SK-N-SH (cell line): ENCODE results near the gene DLG2. TPM values are rescaled to one million over a fixed set of nuclear protein-coding genes. Genes with fewer than 3 reads are reported as not detected.

Experiments used
- CTCF ChIA-PET: fragments of 300-600, 350-600 bp; formaldehyde crosslinking; extraction: SDS; loops from one replicate; lab custom pipeline; 2021; lab: Yijun Ruan, JAX
- POLR2A ChIA-PET: fragments of 350-600 bp; sonication (Branson Sonifier 250); formaldehyde crosslinking; extraction: SDS; loops from one replicate; lab custom pipeline; 2020; ENCODE audit warnings: antibody characterized with exemption, inconsistent platforms; lab: Yijun Ruan, JAX
- DNase-seq: peaks from one replicate; pipeline ENCODE4 v3.0.0; 2012
- H2AFZ ChIP-seq: fragments of 200-600 bp; sonication (generic); 2 replicates; pipeline ENCODE4 v1.8.1; 2016; ENCODE audit warnings: antibody characterized with exemption, mild to moderate bottlenecking, low read depth
- H3F3A ChIP-seq: fragments of 200-600 bp; sonication (generic); replicated peaks from 2 replicates; pipeline ENCODE3; 2016; ENCODE audit warnings: antibody characterized with exemption, mild to moderate bottlenecking; ENCODE audit not compliant: insufficient read depth
- H3K27ac ChIP-seq, 2 experiments: fragments of 200-500 bp in 1 of 2; fragments of 200-600 bp in 1 of 2; sonication (Bioruptor generic) in 1 of 2; sonication (generic), shearing (Covaris generic) in 1 of 2; 2 replicates each; pipeline versions ENCODE4 v1.5.1 to v1.6.1; 2014 to 2016; ENCODE audit warnings: low read depth in 2 of 2, inconsistent platforms in 1 of 2, low read length in 1 of 2, mild to moderate bottlenecking in 1 of 2, mixed read lengths in 1 of 2
- H3K27me3 ChIP-seq: fragments of 200-600 bp; sonication (generic), shearing (Covaris generic); 2 replicates; pipeline ENCODE4 v1.6.1; 2016; ENCODE audit warnings: mixed run types; ENCODE audit not compliant: insufficient read depth
- H3K36me3 ChIP-seq, 2 experiments: fragments of 200-500 bp in 1 of 2; fragments of 200-600 bp in 1 of 2; sonication (Bioruptor generic) in 1 of 2; sonication (generic) in 1 of 2; replicated peaks in 1 of 2; 2 replicates each; pipeline versions ENCODE3 to v1.5.1; 2014 to 2016; ENCODE audit warnings: low read length in 1 of 2, mild to moderate bottlenecking in 1 of 2; ENCODE audit not compliant: insufficient read depth in 2 of 2, control insufficient read depth in 1 of 2
- H3K4me1 ChIP-seq, 2 experiments: fragments of 200-500 bp in 1 of 2; fragments of 200-600 bp in 1 of 2; sonication (Bioruptor generic) in 1 of 2; sonication (generic), shearing (Covaris generic) in 1 of 2; 2 replicates each; pipeline versions ENCODE4 v1.5.1 to v1.6.1; 2014 to 2016; ENCODE audit warnings: low read depth in 1 of 2, low read length in 1 of 2, mixed run types in 1 of 2; ENCODE audit not compliant: insufficient read depth in 2 of 2, control insufficient read depth in 1 of 2
- H3K4me2 ChIP-seq: fragments of 200-600 bp; sonication (generic), shearing (Covaris generic); 2 replicates; pipeline ENCODE4 v1.6.1; 2017; ENCODE audit warnings: mixed run types
- H3K4me3 ChIP-seq, 2 experiments: fragments of 200-500 bp in 1 of 2; fragments of 200-600 bp in 1 of 2; sonication (Bioruptor generic) in 1 of 2; sonication (generic), shearing (Covaris generic) in 1 of 2; 2 replicates each; pipeline versions ENCODE4 v1.5.1 to v1.8.1; 2014 to 2016; ENCODE audit warnings: low read depth in 2 of 2, inconsistent platforms in 1 of 2, low read length in 1 of 2, mild to moderate bottlenecking in 1 of 2, mixed read lengths in 1 of 2, moderate library complexity in 1 of 2
- H3K79me2 ChIP-seq: fragments of 200-600 bp; sonication (generic); 2 replicates; pipeline ENCODE4 v1.8.1; 2017; ENCODE audit warnings: mild to moderate bottlenecking; ENCODE audit not compliant: insufficient read depth
- H3K9ac ChIP-seq: fragments of 200-600 bp; sonication (generic); 2 replicates; pipeline ENCODE4 v1.6.1; 2017; ENCODE audit warnings: mixed run types
- H3K9me2 ChIP-seq: fragments of 200-600 bp; sonication (generic); 2 replicates; pipeline ENCODE4 v1.6.1; 2017; ENCODE audit warnings: mixed run types
- H3K9me3 ChIP-seq: fragments of 200-600 bp; sonication (generic); 2 replicates; pipeline ENCODE4 v1.6.1; 2017; ENCODE audit warnings: mixed run types, mild to moderate bottlenecking, moderate library complexity
- H4K20me1 ChIP-seq: fragments of 200-600 bp; sonication (generic); 2 replicates; pipeline ENCODE4 v1.6.1; 2017; ENCODE audit warnings: mild to moderate bottlenecking, mixed run types; ENCODE audit not compliant: insufficient read depth
- ELF1 ChIP-seq: IDR thresholded peaks from 2 replicates; pipeline ENCODE4 v1.4.0; 2012
- EP300 ChIP-seq, 2 experiments: IDR thresholded peaks; 2 replicates each; pipeline versions ENCODE4 v1.4.0 to v1.6.1; 2012; ENCODE audit warnings: borderline replicate concordance in 1 of 2, low read depth in 1 of 2, low read length in 1 of 2
- EZH2phosphoT487 ChIP-seq: fragments of 200-600 bp; sonication (generic); IDR thresholded peaks from 2 replicates; pipeline ENCODE4 v1.6.1; 2017; ENCODE audit warnings: low read depth, mixed run types, mild to moderate bottlenecking, antibody characterized with exemption, moderate library complexity, borderline replicate concordance
- FOXJ3 ChIP-seq: sonication (generic); formaldehyde crosslinking; IDR thresholded peaks from 2 replicates; pipeline ENCODE4 v1.5.1; 2020; ENCODE audit warnings: mild to moderate bottlenecking, missing genetic modification reagents
- JUND ChIP-seq: IDR thresholded peaks from 2 replicates; pipeline ENCODE4 v1.4.0; 2012
- MEF2A ChIP-seq: IDR thresholded peaks from 2 replicates; pipeline ENCODE4 v1.4.0; 2012; ENCODE audit warnings: low read depth, borderline replicate concordance
- MXI1 ChIP-seq: IDR thresholded peaks from 2 replicates; pipeline ENCODE4 v1.6.1; 2012; ENCODE audit warnings: mild to moderate bottlenecking, low read depth, low read length, improper control_type of control experiment
- NRF1 ChIP-seq: IDR thresholded peaks from 2 replicates; pipeline ENCODE4 v1.6.1; 2012; ENCODE audit warnings: low read depth, mild to moderate bottlenecking, low read length
- POLR2AphosphoS5 ChIP-seq: IDR thresholded peaks from 2 replicates; pipeline ENCODE4 v1.6.1; 2012; ENCODE audit warnings: low read depth, low read length
- SMC3 ChIP-seq: IDR thresholded peaks from 2 replicates; pipeline ENCODE4 v1.6.1; 2012; ENCODE audit warnings: low read depth, low read length, improper control_type of control experiment
- TAF1 ChIP-seq: IDR thresholded peaks from 2 replicates; pipeline ENCODE4 v1.6.1; 2012; ENCODE audit warnings: low read depth, mild to moderate bottlenecking, low read length, moderate library complexity, borderline replicate concordance
- TCF12 ChIP-seq: IDR thresholded peaks from 2 replicates; pipeline ENCODE4 v1.4.0; 2012
- TEAD4 ChIP-seq: IDR thresholded peaks from 2 replicates; pipeline ENCODE4 v1.4.0; 2012; ENCODE audit warnings: mild to moderate bottlenecking, borderline replicate concordance; ENCODE audit not compliant: insufficient read depth
- WGBS: methylation state at CpG from one replicate; pipeline ENCODE4 v1.1.6; 2017; ENCODE audit warnings: low lambda C conversion rate; 5-methylcytosine and 5-hydroxymethylcytosine counted together
- polyA plus RNA-seq, 3 experiments: library from polyadenylated mRNA; depleted of rRNA; stranded (reverse); fragments of >200 nt; gene quantifications; 2 replicates each; pipeline ENCODE4 v1.2.3, GENCODE V29; 2012
- TF ChIP-seq, protein P1 (sequence below): fragments of 150-350 bp; IDR thresholded peaks from 2 replicates; pipeline ENCODE4 v1.6.1; 2016; ENCODE audit warnings: mild to moderate bottlenecking, low read depth, low read length
- TF ChIP-seq, protein P2 (sequence below): IDR thresholded peaks from 2 replicates; pipeline ENCODE4 v1.4.0; 2012; ENCODE audit warnings: low read depth
- TF ChIP-seq, protein P3 (sequence below): fragments of 150-350 bp; IDR thresholded peaks from 2 replicates; pipeline ENCODE4 v1.6.1; 2017; ENCODE audit warnings: antibody characterized with exemption, low read length, low read depth, borderline replicate concordance

Gene DLG2
- polyA plus RNA-seq, 1 of the 3 experiments (the other 2 are of a cell fraction): 0.21 TPM

DNA sequence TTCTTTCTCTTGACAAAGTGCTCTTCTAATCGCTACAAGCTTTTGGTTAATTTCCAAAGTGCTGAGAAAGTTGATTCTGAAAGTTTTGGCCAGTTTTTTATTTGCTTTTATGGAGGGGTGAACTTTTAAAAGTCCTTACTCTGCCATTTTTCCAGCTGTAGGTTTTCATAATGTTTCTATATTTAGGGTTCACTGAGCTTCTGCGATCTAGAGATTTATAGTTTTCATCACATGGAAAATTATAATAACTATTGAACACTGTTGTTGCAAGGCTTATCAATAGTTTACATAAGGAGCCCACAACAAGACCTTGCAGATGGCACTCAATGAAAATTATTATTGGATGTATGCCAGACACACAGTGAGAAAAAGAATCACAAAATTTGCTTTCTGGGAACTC is 55.1 kb downstream of the DLG2 start (continued):
- TF ChIP-seq, protein P1, sequence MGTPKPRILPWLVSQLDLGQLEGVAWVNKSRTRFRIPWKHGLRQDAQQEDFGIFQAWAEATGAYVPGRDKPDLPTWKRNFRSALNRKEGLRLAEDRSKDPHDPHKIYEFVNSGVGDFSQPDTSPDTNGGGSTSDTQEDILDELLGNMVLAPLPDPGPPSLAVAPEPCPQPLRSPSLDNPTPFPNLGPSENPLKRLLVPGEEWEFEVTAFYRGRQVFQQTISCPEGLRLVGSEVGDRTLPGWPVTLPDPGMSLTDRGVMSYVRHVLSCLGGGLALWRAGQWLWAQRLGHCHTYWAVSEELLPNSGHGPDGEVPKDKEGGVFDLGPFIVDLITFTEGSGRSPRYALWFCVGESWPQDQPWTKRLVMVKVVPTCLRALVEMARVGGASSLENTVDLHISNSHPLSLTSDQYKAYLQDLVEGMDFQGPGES: no peak
- TF ChIP-seq EZH2phosphoT487: no peak
- TF ChIP-seq POLR2AphosphoS5: no peak

DNA sequence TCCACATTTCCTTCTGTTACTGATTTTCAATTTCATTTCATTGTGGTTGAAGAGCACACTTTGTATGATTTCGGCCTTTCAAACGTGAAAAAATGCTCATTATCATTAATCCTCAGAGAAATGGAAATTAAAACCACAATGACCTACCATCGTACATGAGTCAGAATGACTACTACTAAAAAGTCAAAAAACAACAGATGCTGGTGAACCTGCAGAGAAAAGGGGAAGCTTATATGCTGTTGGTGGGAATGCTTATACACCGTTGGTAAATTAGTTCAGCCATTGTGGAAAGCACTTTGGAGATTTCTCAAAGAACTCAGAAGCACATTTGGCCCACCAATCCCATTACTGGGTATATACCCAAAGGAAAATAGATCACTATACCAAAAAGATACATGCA is 57.6 kb downstream of the DLG2 start:
- Histone ChIP-seq H3K27me3 (0 out of 2 replicates have a peak, but pooled peaks cover 7% of the 10 kb centered on the region), H3K9me3 (no peaks in the 10 kb centered on the region)
- no peak for DNase-seq
- POLR2A ChIA-PET: no interaction called here
- TF ChIP-seq SMC3 (no peak), EP300 (IDR thresholded peaks at IDR 0.05; ENCODE audit: borderline replicate concordance in 1 of 2, low read depth in 1 of 2, low read length in 1 of 2) (no peak), NRF1 (no peak), EZH2phosphoT487 (no peak), TAF1 (no peak), TEAD4 (no peak), JUND (no peak), MEF2A (no peak), FOXJ3 (CRISPR knock-in tag) (no peak), TCF12 (no peak), MXI1 (no peak), ELF1 (no peak)
- TF ChIP-seq, protein P2, sequence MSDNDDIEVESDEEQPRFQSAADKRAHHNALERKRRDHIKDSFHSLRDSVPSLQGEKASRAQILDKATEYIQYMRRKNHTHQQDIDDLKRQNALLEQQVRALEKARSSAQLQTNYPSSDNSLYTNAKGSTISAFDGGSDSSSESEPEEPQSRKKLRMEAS: no peak
- TF ChIP-seq, protein P1: no peak
- TF ChIP-seq, protein P3, sequence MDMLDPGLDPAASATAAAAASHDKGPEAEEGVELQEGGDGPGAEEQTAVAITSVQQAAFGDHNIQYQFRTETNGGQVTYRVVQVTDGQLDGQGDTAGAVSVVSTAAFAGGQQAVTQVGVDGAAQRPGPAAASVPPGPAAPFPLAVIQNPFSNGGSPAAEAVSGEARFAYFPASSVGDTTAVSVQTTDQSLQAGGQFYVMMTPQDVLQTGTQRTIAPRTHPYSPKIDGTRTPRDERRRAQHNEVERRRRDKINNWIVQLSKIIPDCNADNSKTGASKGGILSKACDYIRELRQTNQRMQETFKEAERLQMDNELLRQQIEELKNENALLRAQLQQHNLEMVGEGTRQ: no peak
- TF ChIP-seq, all 33 proteins: peak for 0
- H3K4me3 ChIP-seq: no peak overlapping the region
- H4K20me1 ChIP-seq: no peaks in the 10 kb centered on the region
- H3K9ac ChIP-seq: no peak overlapping the region
- no peak overlapping the region for H3K27ac ChIP-seq
- no peaks in the 10 kb centered on the region for H3K36me3 ChIP-seq
- no peaks in the 10 kb centered on the region for H3K4me1 ChIP-seq
- no peak overlapping the region for H3K4me2 ChIP-seq
- H2AFZ ChIP-seq: no peak overlapping the region
- H3F3A ChIP-seq: no peaks in the 10 kb centered on the region
- H3K9me2 ChIP-seq: no peaks in the 10 kb centered on the region; the same call in none of the 2 replicates
- CTCF ChIA-PET: no interaction called here
- H3K79me2 ChIP-seq: no peaks in the 10 kb centered on the region
- 8% methylated on average over 4 of the region's 4 CpGs for WGBS
